Astrocyte (in vitro differentiated cells and primary cell): ENCODE measurements around the gene SRCIN1. TPM values are rescaled to one million over a fixed set of nuclear protein-coding genes. Genes with fewer than 3 reads are reported as not detected.
A peak's percentile ranks its signal among the peaks of the same experiment; 100 is the strongest.

Experiments
- DNase-seq: peaks from one replicate; pipeline ENCODE4 v3.0.0-alpha.2; 2010; ENCODE audit warnings: low read depth
- FAIRE-seq: peaks from 2 replicates; lab custom pipeline; 2011; peaks lifted over from hg19 to GRCh38; lab: Jason Lieb, UNC
- H2AFZ ChIP-seq: 2 replicates; pipeline ENCODE4 v1.6.0; 2012; ENCODE audit warnings: low read depth, low read length, inconsistent platforms
- H3K27ac ChIP-seq: 2 replicates; pipeline ENCODE4 v1.5.1; 2011; ENCODE audit warnings: low read depth, low read length, inconsistent platforms
- H3K27me3 ChIP-seq: 2 replicates; pipeline ENCODE4 v1.6.0; 2011; ENCODE audit warnings: low read length, inconsistent platforms; ENCODE audit not compliant: insufficient read depth
- H3K36me3 ChIP-seq: 2 replicates; pipeline ENCODE4 v1.5.1; 2011; ENCODE audit warnings: low read length, inconsistent platforms; ENCODE audit not compliant: insufficient read depth
- H3K4me1 ChIP-seq: 2 replicates; pipeline ENCODE4 v1.5.1; 2011; ENCODE audit warnings: low read length, inconsistent platforms; ENCODE audit not compliant: insufficient read depth
- H3K4me2 ChIP-seq: 2 replicates; pipeline ENCODE4 v1.6.0; 2012; ENCODE audit warnings: low read length, inconsistent platforms
- H3K4me3 ChIP-seq: 2 replicates; pipeline ENCODE4 v1.5.1; 2011; ENCODE audit warnings: low read depth, mild to moderate bottlenecking, low read length, inconsistent platforms; ENCODE audit not compliant: insufficient read depth
- H3K79me2 ChIP-seq: 2 replicates; pipeline ENCODE4 v1.6.0; 2012; ENCODE audit warnings: mild to moderate bottlenecking, low read length, inconsistent platforms; ENCODE audit not compliant: insufficient read depth
- H3K9ac ChIP-seq: 2 replicates; pipeline ENCODE4 v1.6.0; 2012; ENCODE audit warnings: mild to moderate bottlenecking, low read length, inconsistent platforms
- H3K9me3 ChIP-seq: 2 replicates; pipeline ENCODE4 v1.5.1; 2012; ENCODE audit warnings: low read depth, mild to moderate bottlenecking, low read length, inconsistent platforms; ENCODE audit not compliant: insufficient read depth
- H4K20me1 ChIP-seq: 2 replicates; pipeline ENCODE4 v1.6.0; 2012; ENCODE audit warnings: low read length, inconsistent platforms; ENCODE audit not compliant: insufficient read depth
- H3K27ac Mint-ChIP-seq: one replicate; pipeline ENCODE4 v1.8.0; 2021; ENCODE audit warnings: mild to moderate bottlenecking, mixed read lengths; ENCODE audit not compliant: unreplicated experiment
- H3K27me3 Mint-ChIP-seq: one replicate; pipeline ENCODE4 v1.8.0; 2021; ENCODE audit warnings: low read depth, mixed read lengths; ENCODE audit not compliant: unreplicated experiment
- H3K36me3 Mint-ChIP-seq: one replicate; pipeline ENCODE4 v1.8.0; 2021; ENCODE audit warnings: low read depth, mixed read lengths; ENCODE audit not compliant: unreplicated experiment
- H3K4me1 Mint-ChIP-seq: one replicate; pipeline ENCODE4 v1.8.0; 2021; ENCODE audit warnings: low read depth, mixed read lengths; ENCODE audit not compliant: unreplicated experiment
- H3K4me3 Mint-ChIP-seq: one replicate; pipeline ENCODE4 v1.8.0; 2021; ENCODE audit warnings: mild to moderate bottlenecking, moderate library complexity, mixed read lengths; ENCODE audit not compliant: unreplicated experiment
- H3K9me3 Mint-ChIP-seq: one replicate; pipeline ENCODE4 v1.8.0; 2021; ENCODE audit warnings: mild to moderate bottlenecking, mixed read lengths; ENCODE audit not compliant: unreplicated experiment
- CTCF ChIP-seq: IDR thresholded peaks from 2 replicates; pipeline ENCODE4 v1.5.1; 2011; ENCODE audit warnings: low read depth, mild to moderate bottlenecking, inconsistent platforms, low read length, moderate library complexity; ENCODE audit not compliant: insufficient read depth
- EZH2 ChIP-seq: IDR thresholded peaks from 2 replicates; pipeline ENCODE4 v1.6.1; 2012; ENCODE audit warnings: mild to moderate bottlenecking, low read length, inconsistent platforms; ENCODE audit not compliant: insufficient read depth
- total RNA-seq: library from RNA; stranded (reverse); gene quantifications from 2 replicates; pipeline ENCODE4 v1.2.1, GENCODE V29; 2021

The SRCIN1 gene
- total RNA-seq, 1 donor from 2014 or later: 1.5 TPM

GRCh38 chr17:38590988-38591758 is 14.6 kb downstream of the SRCIN1 start:
- Mint-ChIP-seq H3K36me3 (peaks cover 4% of the 10 kb centered on the region), H3K27me3 (peaks cover 86% of the 10 kb centered on the region), H3K4me1 (peaks cover 18% of the 10 kb centered on the region), H3K9me3 (peaks cover 3% of the 10 kb centered on the region), H3K4me3 (peak overlapping the region; percentile 50), H3K27ac (peak overlapping the region; percentile 6)
- no peaks in the 10 kb centered on the region for H3K36me3 ChIP-seq
- peaks cover 8% of the 10 kb centered on the region for H3K4me1 ChIP-seq
- H3K79me2 ChIP-seq: no peaks in the 10 kb centered on the region
- DNase-seq (no peak), FAIRE-seq (no peak)
- H3K4me3 ChIP-seq: no peak overlapping the region
- H4K20me1 ChIP-seq: peaks cover 5% of the 10 kb centered on the region
- H3K9ac ChIP-seq: no peak overlapping the region
- H3K27ac ChIP-seq: no peak overlapping the region
- no peak overlapping the region for H2AFZ ChIP-seq
- TF ChIP-seq EZH2: no peak
- no peak for TF ChIP-seq CTCF
- H3K27me3 ChIP-seq: peaks cover 60% of the 10 kb centered on the region
- H3K4me2 ChIP-seq: peak overlapping the region; percentile 27
- no peaks in the 10 kb centered on the region for H3K9me3 ChIP-seq

GRCh38 chr17:38589462-38590114 is 16.2 kb downstream of the SRCIN1 start:
- peaks cover 4% of the 10 kb centered on the region for H3K36me3 Mint-ChIP-seq
- FAIRE-seq: no peak
- peaks cover 85% of the 10 kb centered on the region for H3K27me3 Mint-ChIP-seq

More at GRCh38 chr17:38589462-38590114, 16.2 kb downstream of the SRCIN1 start:
- Histone ChIP-seq H4K20me1 (peaks cover 5% of the 10 kb centered on the region), H2AFZ (no peak overlapping the region), H3K9ac (no peak overlapping the region), H3K27ac (no peak overlapping the region), H3K27me3 (peaks cover 57% of the 10 kb centered on the region), H3K9me3 (no peaks in the 10 kb centered on the region), H3K79me2 (no peaks in the 10 kb centered on the region), H3K36me3 (no peaks in the 10 kb centered on the region), H3K4me1 (peaks cover 8% of the 10 kb centered on the region), H3K4me2 (no peak overlapping the region), H3K4me3 (no peak overlapping the region)
- DNase-seq: no peak
- H3K4me3 Mint-ChIP-seq: no peak overlapping the region
- no peak overlapping the region for H3K27ac Mint-ChIP-seq
- TF ChIP-seq CTCF (no peak), EZH2 (no peak)
- H3K9me3 Mint-ChIP-seq: peaks cover 3% of the 10 kb centered on the region
- H3K4me1 Mint-ChIP-seq: peaks cover 20% of the 10 kb centered on the region
